Ovary (tissue), 3 donors: ENCODE data around the gene TRIO.

Experiments used
- CTCF ChIP-seq, 3 donors: fragments of 450-650 bp in 2 of 3; fragments of 200-600 bp in 1 of 3; IDR thresholded peaks; one replicate each; pipeline versions ENCODE4 v1.5.1 to v1.8.0; 2016 to 2022; ENCODE audit warnings: antibody characterized with exemption in 3 of 3, mild to moderate bottlenecking in 1 of 3
- POLR2A ChIP-seq: fragments of 450-650 bp; IDR thresholded peaks from one replicate; pipeline ENCODE4 v1.6.1; 2017; ENCODE audit warnings: antibody characterized with exemption, mild to moderate bottlenecking, moderate library complexity
- donor health status: DM: no; HTN: no; CAD: no.

- TF ChIP-seq POLR2A (no peak), CTCF (IDR thresholded peaks at IDR 0.05) (no peak)
Measured at GRCh38 chr5:14414656-14415023, 271.5 kb downstream of the TRIO start.
